ENCODE data around the gene MED13L. TPM values are rescaled to one million over a fixed set of nuclear protein-coding genes. Genes with fewer than 3 reads are reported as not detected.

The MED13L gene
- total and polyA plus RNA-seq, 2 of the 8 experiments (the other 6 are each of a cell fraction or from before 2014, with no cell fraction given): 15.9 to 51.7 TPM

DNA sequence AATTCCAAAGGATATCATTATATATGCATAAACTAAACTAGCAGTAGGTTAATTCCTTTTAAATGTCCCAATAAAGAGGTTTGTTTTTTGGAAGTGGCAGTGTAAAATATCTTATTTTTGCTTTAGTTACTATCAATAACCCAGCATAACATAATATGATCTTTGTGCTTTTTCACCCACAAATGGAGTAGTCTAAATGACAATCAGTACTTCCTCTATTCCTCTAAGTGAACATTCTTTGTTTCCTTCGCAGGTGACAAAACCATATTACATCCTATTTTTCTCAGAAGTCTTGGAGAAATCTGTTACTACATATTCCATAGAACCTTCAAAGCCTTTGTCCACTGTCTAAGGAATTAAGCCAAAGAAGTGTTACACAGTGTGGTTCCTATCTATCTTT, 62.5 kb downstream of the MED13L start:
- no peaks in the 10 kb centered on the region for H3K27me3 ChIP-seq (replicated peaks in 1 of 4; ENCODE audit: control insufficient read depth in 3 of 4, extremely low read depth in 1 of 4, insufficient read depth in 3 of 4, low read length in 3 of 4)
- CTCF ChIA-PET (ENCODE audit: partially characterized antibody): no interaction called here
- no peak overlapping the region for H3K4ac ChIP-seq (replicated peaks; ENCODE audit: insufficient read length, low read depth, low read length)
- no peaks in the 10 kb centered on the region for H3K36me3 ChIP-seq (ENCODE audit: control insufficient read depth in 2 of 4, insufficient read depth in 4 of 4, low read length in 3 of 4)
- H4K20me1 ChIP-seq (replicated peaks in 1 of 2; ENCODE audit: control insufficient read depth in 1 of 2, insufficient read depth in 2 of 2, low read length in 2 of 2): peaks cover 4 to 6% of the 10 kb centered on the region in 2 experiments
- H3K27ac ChIP-seq (ENCODE audit: low read depth, low read length): no peak overlapping the region
- H3K14ac ChIP-seq (ENCODE audit: insufficient read length): no peak overlapping the region
- H2BK15ac ChIP-seq (ENCODE audit: low read length): no peak overlapping the region
- POLR2A ChIA-PET (ENCODE audit: partially characterized antibody): no interaction called here
- H3K4me1 ChIP-seq (replicated peaks in 1 of 4; ENCODE audit: control insufficient read depth in 3 of 4, insufficient read depth in 4 of 4, low read length in 3 of 4): peaks cover 0 to 5% (median 1%) of the 10 kb centered on the region in 4 experiments; a peak in 1 of 7 replicates
- no peak overlapping the region for H2AFZ ChIP-seq (ENCODE audit: low read length)
- no peak for TF ChIP-seq KDM5A (IDR thresholded peaks at IDR 0.05; ENCODE audit: low read length)
- no peak for TF ChIP-seq BRCA1 (IDR thresholded peaks at IDR 0.05; ENCODE audit: low read depth, low read length)
- no peak for TF ChIP-seq POLR2A (IDR thresholded peaks at IDR 0.05; ENCODE audit: control extremely low read depth in 1 of 2, low read depth in 2 of 2, low read length in 2 of 2)
- no peak for TF ChIP-seq RAD21 (IDR thresholded peaks at IDR 0.05 in 1 of 2, conservative IDR thresholded peaks at IDR 0.05 in 1 of 2; ENCODE audit: low read depth in 2 of 2, low read length in 2 of 2)
- no peak for TF ChIP-seq SRF (IDR thresholded peaks at IDR 0.05; ENCODE audit: low read depth, low read length)
- no peak for TF ChIP-seq CTBP2 (IDR thresholded peaks at IDR 0.05; ENCODE audit: borderline replicate concordance, insufficient read depth, insufficient read length, low read length)
- no peak for TF ChIP-seq MAFK (IDR thresholded peaks at IDR 0.05; ENCODE audit: low read depth, low read length)
- TF ChIP-seq KDM4A (IDR thresholded peaks at IDR 0.05; ENCODE audit: low read depth, low read length, severe bottlenecking): no peak
- TF ChIP-seq, protein P1, sequence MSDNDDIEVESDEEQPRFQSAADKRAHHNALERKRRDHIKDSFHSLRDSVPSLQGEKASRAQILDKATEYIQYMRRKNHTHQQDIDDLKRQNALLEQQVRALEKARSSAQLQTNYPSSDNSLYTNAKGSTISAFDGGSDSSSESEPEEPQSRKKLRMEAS (IDR thresholded peaks at IDR 0.05): no peak
- TF ChIP-seq JUND (IDR thresholded peaks at IDR 0.05; ENCODE audit: low read length): no peak
- no peak for TF ChIP-seq NANOG (IDR thresholded peaks at IDR 0.05; ENCODE audit: insufficient read depth, low read depth, low read length, poor library complexity, severe bottlenecking)
- TF ChIP-seq TEAD4 (IDR thresholded peaks at IDR 0.05; ENCODE audit: low read depth, low read length): no peak
- TF ChIP-seq, protein P2, sequence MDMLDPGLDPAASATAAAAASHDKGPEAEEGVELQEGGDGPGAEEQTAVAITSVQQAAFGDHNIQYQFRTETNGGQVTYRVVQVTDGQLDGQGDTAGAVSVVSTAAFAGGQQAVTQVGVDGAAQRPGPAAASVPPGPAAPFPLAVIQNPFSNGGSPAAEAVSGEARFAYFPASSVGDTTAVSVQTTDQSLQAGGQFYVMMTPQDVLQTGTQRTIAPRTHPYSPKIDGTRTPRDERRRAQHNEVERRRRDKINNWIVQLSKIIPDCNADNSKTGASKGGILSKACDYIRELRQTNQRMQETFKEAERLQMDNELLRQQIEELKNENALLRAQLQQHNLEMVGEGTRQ (IDR thresholded peaks at IDR 0.05; ENCODE audit: low read length): no peak
- no peak overlapping the region for H2AK5ac ChIP-seq (ENCODE audit: low read depth, low read length)
- H4K91ac ChIP-seq (replicated peaks; ENCODE audit: insufficient read length, low read length): no peak overlapping the region
- FAIRE-seq (no peak), DNase-seq (ENCODE audit: low read depth in 1 of 2, low spot score in 2 of 2) (no peak)
- no peaks in the 10 kb centered on the region for H3K23me2 ChIP-seq (ENCODE audit: low read depth, low read length)
- H3K23ac ChIP-seq (ENCODE audit: insufficient read length): no peak overlapping the region
- no peak overlapping the region for H3K18ac ChIP-seq (ENCODE audit: extremely low read depth, low read length)
- no peak overlapping the region for H3K4me3 ChIP-seq (ENCODE audit: extremely low read depth in 1 of 4, insufficient read depth in 2 of 4, low read depth in 3 of 4, low read length in 4 of 4)
- no peak overlapping the region for H3K56ac ChIP-seq (replicated peaks; ENCODE audit: insufficient read length, low read depth, low read length)
- 93% methylated on average over 1 of the region's 1 CpG; no CpG with 5 or more reads in 1 of the 2 experiments for WGBS, 2 experiments (ENCODE audit: extremely low coverage in 1 of 2, insufficient coverage in 1 of 2, insufficient read length in 1 of 2, insufficient replicate concordance in 2 of 2, low coverage in 1 of 2, low lambda C conversion rate in 2 of 2, missing lambda C conversion rate in 1 of 2)
- no peak overlapping the region for H3K9ac ChIP-seq (replicated peaks in 1 of 4; ENCODE audit: extremely low read depth in 1 of 4, low read depth in 3 of 4, low read length in 3 of 4)
- H3K79me1 ChIP-seq (ENCODE audit: low read depth, low read length): 0 out of 2 replicates have a peak, but pooled peaks cover 7% of the 10 kb centered on the region
- no peaks in the 10 kb centered on the region for H3K9me3 ChIP-seq (ENCODE audit: insufficient read depth in 2 of 2, low read depth in 1 of 2, low read length in 1 of 2)
- no peak overlapping the region for H4K8ac ChIP-seq (ENCODE audit: extremely low read depth, insufficient read depth, low read length)
- no peak overlapping the region for H3K4me2 ChIP-seq (ENCODE audit: insufficient read depth in 1 of 2, low read depth in 2 of 2, low read length in 2 of 2)
- no peak overlapping the region for H2BK12ac ChIP-seq (ENCODE audit: low read depth, low read length)
- H4K5ac ChIP-seq (ENCODE audit: insufficient read length, low read depth, low read length): no peak overlapping the region
- H3K79me2 ChIP-seq (ENCODE audit: control insufficient read depth in 1 of 2, insufficient read depth in 2 of 2, low read length in 2 of 2): peaks cover 0 to 85% of the 10 kb centered on the region in 2 experiments; a peak in 3 of 4 replicates
- H2BK5ac ChIP-seq (ENCODE audit: low read depth, low read length): no peak overlapping the region
- H2BK120ac ChIP-seq (replicated peaks; ENCODE audit: low read depth, low read length): no peak overlapping the region
- no peak overlapping the region for H2BK20ac ChIP-seq (ENCODE audit: low read length)
